LHCN-M2 (cell line): ENCODE measurements around the gene PTS. TPM values are rescaled to one million over a fixed set of nuclear protein-coding genes. Genes with fewer than 3 reads are reported as not detected.

Experiments
- DNase-seq: peaks from one replicate; pipeline ENCODE4 v3.0.0-alpha.2; 2012; ENCODE audit warnings: low read depth
- total RNA-seq: library from RNA; depleted of rRNA; stranded (reverse); fragments of >200 nt; gene quantifications from 2 replicates; pipeline ENCODE4 v1.2.3, GENCODE V29; 2014; rRNA removed

PTS gene
- total RNA-seq, 1 experiment from 2014 or later, result 28.3 TPM

- no peak for DNase-seq
These were observed 34.3 kb downstream of the PTS start, which contains the start of gene PLET1 for GRCh38 chr11:112260490-112260889. TSS of gene PLET1 (minus strand) at chr11:112260860. CDS start at chr11:112260589, 271 bp downstream.

- no peak for DNase-seq
These were observed 39.6 kb downstream of the PTS start for GRCh38 chr11:112265659-112266409.

- DNase-seq, result no peak
These were observed 40.2 kb downstream of the PTS start for GRCh38 chr11:112266410-112266778.

GRCh38 chr11:112267188-112267591 is 41.0 kb downstream of the PTS start:
- no peak for DNase-seq

- DNase-seq, result no peak
These were observed 42.2 kb downstream of the PTS start for GRCh38 chr11:112268406-112268805.

GRCh38 chr11:112269139-112269538 is 42.9 kb downstream of the PTS start:
- no peak for DNase-seq

GRCh38 chr11:112270551-112271180 is 44.4 kb downstream of the PTS start:
- no peak for DNase-seq

- DNase-seq, result no peak
These were observed 45.0 kb downstream of the PTS start for GRCh38 chr11:112271242-112271641.

GRCh38 chr11:112273066-112273465 is 46.8 kb downstream of the PTS start:
- no peak for DNase-seq

GRCh38 chr11:112274007-112274783 is 48.0 kb downstream of the PTS start:
- no peak for DNase-seq

GRCh38 chr11:112277029-112277428 is 50.8 kb downstream of the PTS start:
- no peak for DNase-seq

- DNase-seq, result no peak
These were observed 51.7 kb downstream of the PTS start for GRCh38 chr11:112277941-112278340.

- no peak for DNase-seq
These were observed 52.6 kb downstream of the PTS start for GRCh38 chr11:112278803-112279202.

GRCh38 chr11:112279901-112280267 is 53.7 kb downstream of the PTS start:
- peak; percentile 43 for DNase-seq

- peak; percentile 76 for DNase-seq
These were observed 54.3 kb downstream of the PTS start for GRCh38 chr11:112280268-112281126.

GRCh38 chr11:112281726-112282125 is 55.5 kb downstream of the PTS start:
- no peak for DNase-seq

Other genes with a start within 250 kb of the PTS start
- gene DLAT, start 201.0 kb upstream of the PTS start, total RNA-seq, result 45.2 and 47.6 TPM in 2 replicates
- gene PIH1D2, start 152.4 kb upstream of the PTS start, total RNA-seq, result 1.5 and 2.0 TPM in 2 replicates
- 15.4 and 27.5 TPM in 2 replicates for gene NKAPD1, start 152.1 kb upstream of the PTS start, total RNA-seq
- 17.2 and 30.4 TPM in 2 replicates for gene TIMM8B, start 139.7 kb upstream of the PTS start, total RNA-seq
- 86.6 and 99.8 TPM in 2 replicates for gene SDHD, start 139.6 kb upstream of the PTS start, total RNA-seq
- 0.23 and 1.2 TPM in 2 replicates for gene IL18, start 62.3 kb upstream of the PTS start, total RNA-seq
- gene TEX12, start 59.1 kb upstream of the PTS start, total RNA-seq, result not detected in 2 replicates
- 0.19 and 0.23 TPM in 2 replicates for gene BCO2, start 50.9 kb upstream of the PTS start, total RNA-seq
- not detected in 2 replicates for gene PLET1, start 34.4 kb downstream of the PTS start, total RNA-seq